ENCODE results near the gene IFNLR1. TPM values are rescaled to one million over a fixed set of nuclear protein-coding genes. Genes with fewer than 3 reads are reported as not detected.
A peak's percentile ranks its signal among the peaks of the same experiment; 100 is the strongest.

IFNLR1 gene
- total RNA-seq, 2 experiments from 2014 or later, result 4.3 to 4.6 TPM

DNA sequence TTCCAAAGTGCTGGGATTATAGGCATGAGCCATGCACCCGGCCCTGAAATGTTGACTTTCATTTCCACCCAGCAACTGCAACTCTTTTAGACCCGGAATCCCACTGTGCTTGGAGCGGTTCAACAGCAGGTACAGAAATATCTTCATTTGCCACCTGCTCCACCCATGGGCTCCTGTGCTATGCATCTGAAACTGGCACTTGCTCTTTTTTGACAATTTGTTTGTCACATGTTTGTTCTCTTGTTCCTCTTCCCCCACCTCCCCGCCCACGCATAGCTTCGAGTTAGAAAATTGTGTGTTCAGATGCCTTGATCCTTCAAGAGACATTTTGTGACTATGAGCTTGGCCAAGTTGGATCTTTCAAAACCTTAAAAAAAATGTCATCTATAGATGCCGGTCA is 2.4 kb upstream of the IFNLR1 start:
- no peak overlapping the region for H3K27ac Mint-ChIP-seq
- peaks cover 2% of the 10 kb centered on the region for H3K9me3 Mint-ChIP-seq
- no peak overlapping the region for H3K4me3 Mint-ChIP-seq
- peaks cover 61% of the 10 kb centered on the region for H3K4me1 Mint-ChIP-seq (ENCODE audit: low read depth)
- DNase-seq, result peak; percentile 72
- intact Hi-C loops (cut with micrococcal nuclease), result loop anchor here (5.0 kb wide), 1 partner anchor 558 kb away; the partner anchor contains the start of gene CLIC4
- peaks cover 1% of the 10 kb centered on the region for H3K36me3 Mint-ChIP-seq (ENCODE audit: low read depth)
- CTCF ChIA-PET, result interaction anchor here (0.8 to 4.0 kb wide), 6 partner anchors 11 to 352 kb away, joined by 3 to 34 read pairs (median 8); no protein-coding TSS in a partner anchor
- H3K27me3 Mint-ChIP-seq (ENCODE audit: low read depth), result peaks cover 3% of the 10 kb centered on the region

DNA sequence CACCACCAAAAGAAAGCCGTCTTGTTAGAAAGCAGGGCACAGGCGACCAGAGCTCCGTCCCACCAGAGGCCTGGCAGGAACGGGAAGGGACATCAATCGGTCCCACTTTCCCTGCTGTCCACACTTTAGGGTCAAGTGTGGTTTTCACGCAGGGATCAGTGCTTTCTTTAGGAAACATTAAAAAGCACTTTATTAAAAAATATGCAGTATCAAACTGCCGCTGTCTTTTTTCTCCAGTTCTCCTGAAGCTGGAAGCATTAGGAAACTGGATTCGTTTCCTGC is 437 bp downstream of the IFNLR1 start:
- Mint-ChIP-seq H3K4me1 (ENCODE audit: low read depth) (peaks cover 44% of the 10 kb centered on the region), H3K27ac (no peak overlapping the region)
- intact Hi-C loops (cut with micrococcal nuclease), result loop anchor here (2.0 to 5.0 kb wide), 3 partner anchors 228 to 561 kb away; partner anchors contain the start of genes CLIC4 and PNRC2

DNA sequence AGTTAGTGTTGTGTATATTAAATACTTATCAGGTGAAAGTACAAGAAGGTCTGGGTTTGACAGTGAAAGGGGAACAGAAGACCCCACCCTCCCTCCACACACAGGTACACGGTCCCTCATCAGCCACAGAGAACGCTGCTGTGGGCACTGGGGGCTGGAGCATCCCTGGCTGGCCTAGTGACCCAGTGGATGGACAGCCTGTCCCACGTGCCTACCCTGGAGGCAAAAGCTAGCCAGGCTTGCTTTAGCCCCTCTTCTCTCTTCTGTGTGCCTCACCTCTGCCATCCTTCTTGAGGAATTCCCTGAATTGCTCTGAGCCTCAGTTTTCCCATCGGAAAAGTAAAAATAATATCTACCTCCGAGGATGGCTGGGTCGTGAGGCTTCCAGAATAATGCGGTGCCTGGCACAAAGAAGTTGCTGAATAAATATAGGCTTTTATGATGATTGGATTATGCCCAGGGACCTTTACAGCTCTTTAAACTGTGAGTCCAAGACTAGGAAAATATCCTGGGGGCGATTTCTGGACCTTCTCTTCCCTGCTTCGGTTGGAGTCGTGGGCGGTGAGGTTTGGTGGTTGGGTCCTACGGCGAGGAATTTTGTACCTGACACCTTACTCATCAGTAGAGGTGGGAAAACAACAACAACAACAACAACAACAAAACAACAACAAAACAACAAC is 918 bp downstream of the IFNLR1 start:
- H3K4me1 Mint-ChIP-seq (ENCODE audit: low read depth), result peaks cover 40% of the 10 kb centered on the region
- peak overlapping the region; percentile 79 for H3K4me3 Mint-ChIP-seq

More for the DNA sequence above, 437 bp downstream of the IFNLR1 start:
- DNase-seq, result no peak
- CTCF ChIA-PET, result interaction anchor here (1.8 to 4.0 kb wide), 4 partner anchors 12 to 37 kb away, joined by 6 to 15 read pairs (median 10); no protein-coding TSS in a partner anchor
- peaks cover 3% of the 10 kb centered on the region for H3K27me3 Mint-ChIP-seq (ENCODE audit: low read depth)
- H3K4me3 Mint-ChIP-seq, result peak overlapping the region; percentile 79
- peaks cover 2% of the 10 kb centered on the region for H3K9me3 Mint-ChIP-seq
- peaks cover 1% of the 10 kb centered on the region for H3K36me3 Mint-ChIP-seq (ENCODE audit: low read depth)

GRCh38 chr1:24185076-24185475 is 2.0 kb downstream of the IFNLR1 start:
- Mint-ChIP-seq H3K27ac (no peak overlapping the region), H3K9me3 (no peaks in the 10 kb centered on the region), H3K36me3 (ENCODE audit: low read depth) (peaks cover 1% of the 10 kb centered on the region), H3K27me3 (ENCODE audit: low read depth) (no peaks in the 10 kb centered on the region), H3K4me3 (no peak overlapping the region), H3K4me1 (ENCODE audit: low read depth) (peaks cover 30% of the 10 kb centered on the region)
- intact Hi-C loops (cut with micrococcal nuclease), result loop anchor here (5.0 kb wide), 1 partner anchor 562 kb away; the partner anchor contains the start of gene CLIC4
- DNase-seq, result no peak
- CTCF ChIA-PET, result interaction anchor here (0.5 to 4.0 kb wide), 9 partner anchors 13 to 645 kb away, joined by 3 to 11 read pairs (median 4); no protein-coding TSS in a partner anchor

More for the DNA sequence above, 918 bp downstream of the IFNLR1 start:
- H3K36me3 Mint-ChIP-seq (ENCODE audit: low read depth), result peaks cover 1% of the 10 kb centered on the region
- H3K27ac Mint-ChIP-seq, result no peak overlapping the region
- intact Hi-C loops (cut with micrococcal nuclease), result loop anchor here (2.0 to 5.0 kb wide), 3 partner anchors 227 to 561 kb away; partner anchors contain the start of genes CLIC4 and PNRC2
- DNase-seq, result no peak
- CTCF ChIA-PET, result interaction anchor here (1.1 to 4.0 kb wide), 5 partner anchors 12 to 36 kb away, joined by 3 to 15 read pairs (median 8); no protein-coding TSS in a partner anchor
- H3K27me3 Mint-ChIP-seq (ENCODE audit: low read depth), result peaks cover 2% of the 10 kb centered on the region
- peaks cover 1% of the 10 kb centered on the region for H3K9me3 Mint-ChIP-seq

- DNase-seq, result no peak
- Mint-ChIP-seq H3K36me3 (ENCODE audit: low read depth) (peaks cover 1% of the 10 kb centered on the region), H3K4me3 (no peak overlapping the region), H3K4me1 (ENCODE audit: low read depth) (peaks cover 5% of the 10 kb centered on the region), H3K9me3 (no peaks in the 10 kb centered on the region), H3K27me3 (ENCODE audit: low read depth) (no peaks in the 10 kb centered on the region), H3K27ac (no peak overlapping the region)
- CTCF ChIA-PET, result no interaction called here
- intact Hi-C loops (cut with micrococcal nuclease), result no loop called here
Measured at GRCh38 chr1:24182061-24182460, 5.0 kb downstream of the IFNLR1 start.

GRCh38 chr1:24181619-24182018 is 5.5 kb downstream of the IFNLR1 start:
- Mint-ChIP-seq H3K36me3 (ENCODE audit: low read depth) (peaks cover 1% of the 10 kb centered on the region), H3K9me3 (no peaks in the 10 kb centered on the region), H3K27me3 (ENCODE audit: low read depth) (no peaks in the 10 kb centered on the region), H3K27ac (no peak overlapping the region), H3K4me1 (ENCODE audit: low read depth) (peaks cover 4% of the 10 kb centered on the region), H3K4me3 (no peak overlapping the region)
- no peak for DNase-seq
- intact Hi-C loops (cut with micrococcal nuclease), result no loop called here
- CTCF ChIA-PET, result no interaction called here

GRCh38 chr1:24180676-24181075 is 6.4 kb downstream of the IFNLR1 start:
- intact Hi-C loops (cut with micrococcal nuclease), result no loop called here
- H3K27me3 Mint-ChIP-seq (ENCODE audit: low read depth), result no peaks in the 10 kb centered on the region
- no peaks in the 10 kb centered on the region for H3K9me3 Mint-ChIP-seq
- CTCF ChIA-PET, result no interaction called here
- DNase-seq, result no peak
- no peaks in the 10 kb centered on the region for H3K36me3 Mint-ChIP-seq (ENCODE audit: low read depth)
- H3K4me3 Mint-ChIP-seq, result no peak overlapping the region
- no peaks in the 10 kb centered on the region for H3K4me1 Mint-ChIP-seq (ENCODE audit: low read depth)
- no peak overlapping the region for H3K27ac Mint-ChIP-seq

DNA sequence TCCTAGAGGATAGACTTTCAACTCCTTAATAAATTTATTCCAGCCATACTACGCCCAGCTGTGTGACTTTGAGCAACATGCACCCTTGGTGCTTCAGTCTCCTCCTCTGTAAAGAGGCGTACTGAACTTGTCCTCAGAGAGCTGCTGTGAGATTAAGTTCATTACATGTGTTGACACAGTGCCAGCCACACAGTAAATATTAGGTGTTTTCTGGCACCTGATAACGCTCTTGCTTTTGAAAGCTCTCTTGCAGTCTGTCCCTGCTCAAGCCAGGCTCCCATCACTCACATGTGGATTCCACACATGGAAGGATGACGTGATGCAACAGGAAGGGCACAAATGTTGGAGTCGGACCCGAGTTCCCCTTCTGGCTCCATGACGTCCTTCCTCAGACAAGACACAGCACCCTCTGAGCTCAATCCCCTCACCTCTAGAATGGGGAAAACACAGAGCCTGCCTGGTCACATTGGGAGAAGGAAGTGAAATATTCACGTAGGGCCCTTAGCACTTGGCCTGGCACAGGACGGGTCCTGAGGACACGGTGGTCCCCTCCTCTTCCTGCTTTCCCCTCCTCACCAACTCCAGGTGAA is 7.7 kb downstream of the IFNLR1 start:
- Mint-ChIP-seq H3K9me3 (no peaks in the 10 kb centered on the region), H3K27me3 (ENCODE audit: low read depth) (no peaks in the 10 kb centered on the region), H3K4me3 (no peak overlapping the region), H3K27ac (no peak overlapping the region), H3K4me1 (ENCODE audit: low read depth) (no peaks in the 10 kb centered on the region), H3K36me3 (ENCODE audit: low read depth) (no peaks in the 10 kb centered on the region)
- intact Hi-C loops (cut with micrococcal nuclease), result no loop called here
- no peak for DNase-seq
- CTCF ChIA-PET, result interaction anchor here (1.0 to 1.7 kb wide), 2 partner anchors 20 to 29 kb away, joined by 3 to 5 read pairs; no protein-coding TSS in a partner anchor

DNA sequence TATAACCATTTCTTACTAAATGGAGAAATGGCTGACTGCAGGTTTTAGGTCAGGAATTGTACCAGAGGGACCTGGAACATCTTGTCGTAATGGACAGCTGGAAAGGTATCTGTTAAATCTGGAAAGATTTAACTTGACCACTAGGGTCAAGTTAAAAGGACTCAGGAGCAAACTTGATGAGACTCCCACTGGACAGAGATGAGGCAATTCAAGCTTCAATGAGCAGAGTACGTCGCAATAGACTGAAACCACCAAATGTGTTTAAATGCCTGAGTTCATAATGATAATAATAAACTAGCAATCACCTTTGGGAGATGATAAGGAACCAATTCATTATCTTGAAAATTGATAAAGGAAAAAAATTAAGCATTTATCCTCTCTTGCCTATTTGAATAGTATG is 8.7 kb downstream of the IFNLR1 start:
- no peak for DNase-seq
- no peaks in the 10 kb centered on the region for H3K9me3 Mint-ChIP-seq
- no peak overlapping the region for H3K4me3 Mint-ChIP-seq
- no peaks in the 10 kb centered on the region for H3K4me1 Mint-ChIP-seq (ENCODE audit: low read depth)
- intact Hi-C loops (cut with micrococcal nuclease), result no loop called here
- H3K27ac Mint-ChIP-seq, result no peak overlapping the region
- CTCF ChIA-PET, result interaction anchor here (0.5 kb wide), 1 partner anchor 25 kb away, joined by 3 read pairs; no protein-coding TSS in a partner anchor
- H3K27me3 Mint-ChIP-seq (ENCODE audit: low read depth), result no peaks in the 10 kb centered on the region
- no peaks in the 10 kb centered on the region for H3K36me3 Mint-ChIP-seq (ENCODE audit: low read depth)

DNA sequence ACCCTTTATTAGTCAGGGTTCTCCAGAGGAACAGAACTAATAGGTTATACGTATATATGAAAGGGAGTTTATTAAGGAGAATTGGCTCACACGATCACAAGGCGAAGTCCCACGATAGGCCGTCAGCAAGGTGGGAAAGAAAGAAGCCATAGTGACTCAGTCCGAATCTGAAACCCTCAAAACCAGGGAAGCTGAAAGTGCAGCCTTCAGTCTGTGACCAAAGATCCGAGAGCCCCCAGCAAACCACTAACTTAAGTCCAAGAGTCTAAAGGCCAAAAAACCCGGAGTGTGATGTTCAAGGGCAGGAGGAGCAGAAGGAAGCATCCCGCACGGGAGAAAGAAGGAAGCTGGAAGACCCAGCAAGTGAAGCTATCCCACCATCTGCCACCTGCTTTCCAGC is 9.9 kb downstream of the IFNLR1 start:
- Mint-ChIP-seq H3K27ac (no peak overlapping the region), H3K36me3 (ENCODE audit: low read depth) (no peaks in the 10 kb centered on the region), H3K9me3 (no peaks in the 10 kb centered on the region), H3K4me3 (no peak overlapping the region), H3K4me1 (ENCODE audit: low read depth) (no peaks in the 10 kb centered on the region), H3K27me3 (ENCODE audit: low read depth) (no peaks in the 10 kb centered on the region)
- CTCF ChIA-PET, result no interaction called here
- DNase-seq, result no peak
- intact Hi-C loops (cut with micrococcal nuclease), result no loop called here

DNA sequence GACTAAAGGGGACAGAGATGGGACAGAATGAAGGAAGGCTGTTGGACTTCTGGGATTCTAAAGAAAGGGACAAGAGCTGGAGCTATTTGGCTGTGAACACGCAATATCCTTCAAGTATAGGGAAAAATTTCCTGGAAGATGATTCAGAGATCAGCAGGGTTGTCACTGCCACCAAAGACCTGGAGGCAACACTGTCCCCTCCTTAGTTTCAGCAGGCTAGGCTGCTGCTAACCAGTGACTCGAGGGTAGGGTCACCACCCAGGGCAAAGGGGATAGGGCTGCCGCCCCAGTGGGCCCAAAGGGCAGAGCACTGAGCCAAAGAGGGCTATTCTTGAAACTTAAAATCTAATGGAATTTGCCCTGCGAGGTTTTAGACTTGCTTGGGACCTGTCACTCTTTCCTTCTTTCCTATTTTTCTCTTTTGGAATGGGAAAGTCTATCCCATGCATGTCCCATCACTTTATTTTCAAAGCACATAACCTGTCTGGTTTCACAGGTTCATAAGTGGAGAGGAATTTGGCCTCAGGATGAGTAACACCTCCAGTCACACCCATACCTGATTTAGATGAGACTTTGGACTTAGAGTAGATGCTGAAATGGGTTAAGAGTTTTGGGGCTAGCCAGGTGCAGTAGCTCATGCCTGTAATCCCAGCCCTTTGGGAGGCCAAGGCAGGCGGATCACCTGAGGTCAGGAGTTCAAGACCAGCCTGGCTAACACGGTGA is 11.9 kb downstream of the IFNLR1 start:
- no peaks in the 10 kb centered on the region for H3K36me3 Mint-ChIP-seq (ENCODE audit: low read depth)
- H3K4me3 Mint-ChIP-seq, result no peak overlapping the region
- no peak for DNase-seq
- H3K4me1 Mint-ChIP-seq (ENCODE audit: low read depth), result no peaks in the 10 kb centered on the region
- H3K9me3 Mint-ChIP-seq, result no peaks in the 10 kb centered on the region
- H3K27ac Mint-ChIP-seq, result no peak overlapping the region
- CTCF ChIA-PET, result interaction anchor here (0.6 kb wide), 1 partner anchor 592 kb away, joined by 3 read pairs; no protein-coding TSS in a partner anchor
- no peaks in the 10 kb centered on the region for H3K27me3 Mint-ChIP-seq (ENCODE audit: low read depth)
- intact Hi-C loops (cut with micrococcal nuclease), result no loop called here

All from activated naive CD4-positive, alpha-beta T cell treated with anti-CD3 and anti-CD28 coated beads for 36 hours (primary cell).